Rectal smooth muscle tissue (tissue), 1 donor: ENCODE results near the gene PTPRZ1.

Experiments
- H3K27ac ChIP-seq: one replicate; pipeline ENCODE4 v1.7.0; 2013; ENCODE audit warnings: low read depth, low read length, inconsistent platforms
- H3K27me3 ChIP-seq: one replicate; pipeline ENCODE4 v1.7.0; 2013; ENCODE audit warnings: low read length; ENCODE audit not compliant: control insufficient read depth, insufficient read depth
- H3K36me3 ChIP-seq: one replicate; pipeline ENCODE4 v1.7.0; 2013; ENCODE audit warnings: low read length; ENCODE audit not compliant: control insufficient read depth, insufficient read depth
- H3K4me1 ChIP-seq: one replicate; pipeline ENCODE4 v1.7.0; 2013; ENCODE audit warnings: low read length; ENCODE audit not compliant: control insufficient read depth, insufficient read depth
- H3K4me3 ChIP-seq: one replicate; pipeline ENCODE4 v1.7.0; 2013; ENCODE audit warnings: low read length
- H3K9ac ChIP-seq: one replicate; pipeline ENCODE4 v1.7.0; 2013; ENCODE audit warnings: low read length

PTPRZ1 gene

DNA sequence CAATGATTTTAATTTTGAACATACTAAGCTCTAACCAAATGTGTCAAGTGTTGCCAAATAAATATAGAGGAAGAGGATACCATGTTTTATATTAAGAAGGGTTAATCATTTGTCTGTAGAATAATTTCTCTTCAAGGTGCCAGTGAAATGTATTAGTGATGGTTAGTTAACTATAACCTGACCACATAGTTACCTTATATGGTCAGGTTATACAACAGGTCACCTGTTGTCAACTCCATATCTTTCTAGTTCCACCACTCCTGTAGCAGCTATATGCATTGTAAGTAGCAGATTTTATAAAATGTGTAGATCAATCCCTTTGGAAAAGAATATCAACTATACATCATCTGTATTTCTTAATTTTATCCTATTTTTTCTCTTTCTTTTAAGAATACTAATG, 35.1 kb downstream of the PTPRZ1 start:
- H3K4me1 ChIP-seq = no peaks in the 10 kb centered on the region
- H3K9ac ChIP-seq = no peak overlapping the region
- H3K4me3 ChIP-seq = no peak overlapping the region
- no peak overlapping the region for H3K27ac ChIP-seq
- H3K36me3 ChIP-seq = no peaks in the 10 kb centered on the region
- no peaks in the 10 kb centered on the region for H3K27me3 ChIP-seq

DNA sequence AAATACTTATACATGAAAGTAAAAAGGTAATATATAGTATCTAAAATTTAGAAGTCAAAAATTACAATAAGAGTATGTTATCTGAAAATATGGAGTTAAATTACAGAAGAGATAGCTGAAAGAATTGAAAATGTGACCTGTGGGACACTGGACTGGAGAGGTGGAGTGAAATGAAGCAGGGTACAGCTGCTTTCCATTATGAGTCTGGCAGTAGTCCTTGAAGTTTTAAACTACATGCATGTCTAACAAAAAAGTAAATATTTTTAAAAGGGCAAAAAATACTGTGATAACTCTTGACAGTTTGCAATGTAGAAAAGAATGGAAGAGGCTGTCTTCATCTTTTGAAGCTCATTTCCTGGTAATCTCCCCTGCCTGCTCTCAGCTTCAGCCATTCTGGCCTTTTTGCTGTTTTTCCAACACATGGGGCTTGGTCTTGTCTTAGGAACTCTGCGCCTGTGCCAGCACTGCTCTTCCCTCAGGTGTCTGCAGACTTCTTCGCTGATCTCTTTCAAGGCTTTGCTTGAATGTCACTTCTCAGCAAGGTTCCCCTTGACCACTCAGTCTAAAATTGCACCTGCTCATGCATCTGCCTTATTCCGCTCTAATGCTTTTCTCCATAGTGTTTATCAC, 36.9 kb downstream of the PTPRZ1 start:
- Histone ChIP-seq H3K9ac (no peak overlapping the region), H3K27ac (no peak overlapping the region), H3K36me3 (no peaks in the 10 kb centered on the region), H3K4me3 (no peak overlapping the region), H3K27me3 (no peaks in the 10 kb centered on the region), H3K4me1 (no peaks in the 10 kb centered on the region)

DNA sequence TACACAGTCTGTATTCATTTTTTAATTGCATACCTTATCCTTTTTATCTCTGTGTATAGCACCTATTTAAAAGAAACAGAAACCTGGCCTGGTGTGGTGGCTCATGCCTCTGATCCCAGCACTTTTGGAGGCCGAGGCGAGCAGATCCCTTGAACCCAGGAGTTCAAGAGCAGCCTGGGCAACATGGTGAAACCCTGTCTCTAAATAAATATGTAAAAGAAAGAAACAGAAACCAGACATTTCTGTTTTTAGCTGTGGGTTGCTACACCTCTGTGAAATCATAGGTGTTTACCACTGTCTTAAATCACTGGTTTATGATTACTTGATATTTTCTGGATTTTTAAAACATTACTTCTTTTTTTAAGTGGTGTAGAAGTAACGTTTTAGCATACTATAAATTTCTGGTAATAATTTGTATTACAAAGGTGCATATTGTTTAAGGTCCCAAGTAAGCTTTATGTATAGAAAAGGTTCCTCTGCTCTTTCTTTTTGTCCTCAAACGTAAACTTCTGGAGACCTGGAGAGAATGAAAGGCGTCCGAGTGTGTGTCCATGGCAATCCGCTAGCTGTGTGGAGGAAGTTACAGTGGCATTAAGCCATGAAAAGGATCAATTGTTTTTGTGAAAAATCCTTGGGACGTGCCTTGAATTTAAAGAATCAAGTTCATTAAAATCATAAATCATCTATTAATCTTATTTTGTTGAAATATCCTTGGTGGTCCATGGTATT, 41.1 kb downstream of the PTPRZ1 start:
- H3K27ac ChIP-seq = no peak overlapping the region
- no peak overlapping the region for H3K4me3 ChIP-seq
- no peaks in the 10 kb centered on the region for H3K36me3 ChIP-seq
- no peaks in the 10 kb centered on the region for H3K27me3 ChIP-seq
- H3K9ac ChIP-seq = no peak overlapping the region
- H3K4me1 ChIP-seq = no peaks in the 10 kb centered on the region

DNA sequence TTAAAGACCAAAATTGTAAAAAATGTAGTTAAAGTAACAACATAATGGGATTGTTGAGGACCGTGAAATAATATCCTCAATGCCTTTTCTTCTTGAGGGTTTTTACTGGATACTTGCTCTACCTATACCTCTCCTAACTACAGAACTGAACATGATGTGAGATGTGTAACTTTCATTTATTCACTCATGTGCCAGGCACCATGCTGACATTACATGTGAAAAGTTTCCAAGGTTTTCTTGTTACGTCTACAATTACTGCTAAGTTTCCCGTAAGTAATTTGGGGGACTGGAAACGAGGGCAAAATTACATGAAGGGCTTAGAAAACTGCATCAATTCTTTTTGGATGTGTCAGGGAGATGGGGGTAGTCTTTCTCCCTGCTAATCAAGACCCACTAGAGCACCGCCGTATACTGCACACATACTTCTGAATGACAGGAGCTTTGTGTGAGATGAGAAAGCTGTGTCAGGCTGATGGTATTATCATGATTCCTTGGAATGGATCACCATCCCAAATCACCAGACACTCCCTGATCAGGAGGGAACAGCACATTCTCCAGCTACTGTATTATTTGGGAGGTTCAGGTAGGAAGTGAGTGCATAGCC, 41.8 kb downstream of the PTPRZ1 start:
- H3K9ac ChIP-seq = no peak overlapping the region

DNA sequence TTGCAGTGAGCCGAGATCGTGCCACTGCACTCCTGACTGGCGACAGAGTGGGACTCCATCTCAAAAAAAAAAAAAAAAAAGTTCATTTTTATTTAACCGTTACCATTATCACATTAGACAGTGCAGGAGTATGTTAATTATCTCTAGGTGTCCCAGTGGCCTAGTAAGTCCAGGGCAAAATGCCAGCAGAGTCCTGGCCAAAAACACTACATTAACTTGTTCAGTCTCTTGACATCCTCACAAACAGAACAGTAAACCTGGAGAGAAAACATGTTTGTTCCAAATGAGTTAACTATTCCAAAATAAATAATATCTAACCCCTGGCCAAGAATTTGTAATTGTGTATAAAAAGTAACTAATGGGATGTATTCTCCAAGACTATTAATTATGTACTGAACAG, 43.2 kb downstream of the PTPRZ1 start:
- Histone ChIP-seq H3K36me3 (no peaks in the 10 kb centered on the region), H3K9ac (no peak overlapping the region), H3K27ac (no peak overlapping the region), H3K4me3 (no peak overlapping the region), H3K4me1 (no peaks in the 10 kb centered on the region), H3K27me3 (no peaks in the 10 kb centered on the region)

More for the DNA sequence above, 41.8 kb downstream of the PTPRZ1 start:
- H3K36me3 ChIP-seq = no peaks in the 10 kb centered on the region
- H3K27me3 ChIP-seq = no peaks in the 10 kb centered on the region
- no peak overlapping the region for H3K4me3 ChIP-seq
- no peaks in the 10 kb centered on the region for H3K4me1 ChIP-seq
- no peak overlapping the region for H3K27ac ChIP-seq

DNA sequence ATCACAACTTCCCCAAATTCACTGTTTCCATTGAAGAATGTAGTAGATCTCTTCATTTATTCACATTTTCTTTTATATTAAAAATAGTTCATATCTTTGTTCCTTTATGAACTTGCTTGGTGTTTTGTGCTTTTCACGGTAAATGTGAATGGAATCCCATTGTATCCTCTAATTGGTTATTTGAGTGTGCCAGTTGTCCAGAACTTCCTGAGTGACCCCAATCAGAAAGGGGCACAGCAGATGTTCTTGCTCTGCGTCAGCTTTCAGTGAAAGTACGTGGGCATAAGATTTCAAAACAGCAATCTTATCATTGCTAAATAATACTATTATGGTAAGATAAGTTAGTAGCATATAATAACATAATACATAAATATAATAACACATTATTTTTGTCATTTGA, 47.0 kb downstream of the PTPRZ1 start:
- Histone ChIP-seq H3K4me3 (no peak overlapping the region), H3K27ac (no peak overlapping the region), H3K27me3 (no peaks in the 10 kb centered on the region), H3K9ac (no peak overlapping the region), H3K4me1 (no peaks in the 10 kb centered on the region), H3K36me3 (no peaks in the 10 kb centered on the region)

DNA sequence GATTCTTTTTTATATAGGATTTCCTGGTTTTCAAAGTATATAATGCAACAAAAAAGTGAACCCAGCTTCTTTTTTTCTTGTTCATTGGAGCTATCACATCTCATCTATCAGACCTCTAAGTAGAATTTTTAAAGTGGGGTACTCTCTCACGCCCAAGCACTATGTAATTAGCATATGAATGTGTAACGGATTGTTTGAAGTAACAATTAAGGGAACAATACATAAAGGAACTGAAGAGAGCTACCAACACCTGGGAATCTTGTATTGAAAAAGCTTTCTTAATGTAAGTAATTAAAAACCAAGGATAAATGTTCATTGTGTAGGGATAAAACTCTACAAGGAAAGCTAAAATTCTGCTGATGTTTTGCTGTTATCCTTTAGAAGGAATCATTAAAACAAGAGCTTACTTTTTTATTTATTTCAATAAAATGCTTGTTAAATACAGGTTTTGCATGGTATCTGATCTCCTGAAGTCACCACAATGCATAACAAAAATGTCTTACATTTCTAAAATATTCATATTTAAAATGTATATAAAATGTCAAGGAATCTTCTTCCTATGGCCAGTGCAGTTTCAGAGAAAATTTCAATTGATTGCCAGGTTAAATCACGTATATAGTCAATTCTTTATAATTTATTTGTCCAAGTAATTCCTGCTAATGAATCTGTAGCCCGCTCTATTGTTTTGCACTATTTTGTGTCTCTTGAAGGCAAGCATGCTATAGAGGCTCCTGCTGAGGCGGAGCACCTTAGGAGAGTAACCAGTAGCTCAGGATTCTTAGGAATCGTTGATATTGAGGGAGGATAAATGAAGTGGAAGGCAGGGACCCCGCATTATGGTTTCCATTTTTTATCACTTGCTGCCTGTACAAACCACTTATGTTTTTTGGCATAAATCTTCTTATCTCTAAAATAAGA, 51.6 kb downstream of the PTPRZ1 start:
- Histone ChIP-seq H3K27ac (no peak overlapping the region), H3K36me3 (no peaks in the 10 kb centered on the region), H3K4me1 (no peaks in the 10 kb centered on the region), H3K27me3 (no peaks in the 10 kb centered on the region), H3K9ac (no peak overlapping the region), H3K4me3 (no peak overlapping the region)

DNA sequence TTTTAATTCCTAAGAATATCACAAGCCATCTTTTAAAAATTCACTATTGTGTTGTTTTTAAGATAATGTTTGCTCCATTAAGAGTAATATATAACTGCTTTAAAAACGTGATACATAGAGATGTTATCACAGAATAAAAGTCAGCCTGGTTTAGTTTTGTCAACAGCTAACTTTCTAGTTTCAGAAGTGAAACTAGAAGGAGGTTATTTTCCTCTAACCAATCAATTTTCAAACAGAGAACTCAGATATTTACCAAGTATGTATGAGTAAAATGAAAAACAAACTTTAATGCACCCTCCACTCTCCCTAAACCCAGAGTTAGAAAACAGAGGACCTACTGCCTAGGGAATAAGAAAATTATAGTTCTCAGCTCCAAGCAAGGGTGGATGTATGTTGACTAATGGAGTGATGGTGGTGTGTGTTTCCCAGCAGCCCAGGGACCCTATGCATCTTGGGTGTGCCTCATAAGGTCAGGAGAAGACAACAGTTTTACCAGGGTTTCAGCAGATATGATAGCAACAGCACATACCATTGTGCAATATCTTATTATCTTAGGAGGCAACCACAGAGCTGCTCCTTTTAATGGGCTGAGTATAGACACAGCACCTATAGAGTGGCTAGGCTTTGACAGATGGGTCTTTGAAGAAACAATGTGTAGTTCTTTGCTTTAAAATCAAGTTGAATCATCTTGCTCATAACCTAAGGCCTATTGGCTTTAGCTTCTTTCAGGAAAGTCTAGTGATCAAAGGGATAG, 58.4 kb downstream of the PTPRZ1 start:
- Histone ChIP-seq H3K9ac (no peak overlapping the region), H3K27me3 (no peaks in the 10 kb centered on the region), H3K4me3 (no peak overlapping the region), H3K4me1 (no peaks in the 10 kb centered on the region), H3K36me3 (no peaks in the 10 kb centered on the region), H3K27ac (no peak overlapping the region)

DNA sequence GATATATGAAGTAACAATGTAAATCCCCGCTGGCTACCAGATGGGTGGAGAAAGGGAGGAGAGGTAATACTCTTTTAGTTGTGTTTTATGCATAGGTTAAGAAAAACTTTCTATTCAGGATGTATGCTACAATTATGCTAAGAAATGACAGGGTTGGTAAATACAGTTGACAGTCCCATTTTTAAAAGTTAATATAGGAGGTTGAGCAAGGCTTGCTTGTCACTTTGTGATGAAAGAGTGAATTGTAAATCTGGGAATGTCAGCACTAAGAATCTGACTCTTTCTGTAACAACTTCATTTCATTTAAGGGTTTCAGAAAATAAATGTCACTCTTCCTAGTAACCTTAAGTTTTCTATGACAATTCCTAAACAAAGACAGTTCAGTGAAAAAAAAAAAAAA, 59.8 kb downstream of the PTPRZ1 start:
- Histone ChIP-seq H3K27me3 (no peaks in the 10 kb centered on the region), H3K27ac (no peak overlapping the region), H3K4me1 (no peaks in the 10 kb centered on the region), H3K36me3 (no peaks in the 10 kb centered on the region), H3K9ac (no peak overlapping the region), H3K4me3 (no peak overlapping the region)

DNA sequence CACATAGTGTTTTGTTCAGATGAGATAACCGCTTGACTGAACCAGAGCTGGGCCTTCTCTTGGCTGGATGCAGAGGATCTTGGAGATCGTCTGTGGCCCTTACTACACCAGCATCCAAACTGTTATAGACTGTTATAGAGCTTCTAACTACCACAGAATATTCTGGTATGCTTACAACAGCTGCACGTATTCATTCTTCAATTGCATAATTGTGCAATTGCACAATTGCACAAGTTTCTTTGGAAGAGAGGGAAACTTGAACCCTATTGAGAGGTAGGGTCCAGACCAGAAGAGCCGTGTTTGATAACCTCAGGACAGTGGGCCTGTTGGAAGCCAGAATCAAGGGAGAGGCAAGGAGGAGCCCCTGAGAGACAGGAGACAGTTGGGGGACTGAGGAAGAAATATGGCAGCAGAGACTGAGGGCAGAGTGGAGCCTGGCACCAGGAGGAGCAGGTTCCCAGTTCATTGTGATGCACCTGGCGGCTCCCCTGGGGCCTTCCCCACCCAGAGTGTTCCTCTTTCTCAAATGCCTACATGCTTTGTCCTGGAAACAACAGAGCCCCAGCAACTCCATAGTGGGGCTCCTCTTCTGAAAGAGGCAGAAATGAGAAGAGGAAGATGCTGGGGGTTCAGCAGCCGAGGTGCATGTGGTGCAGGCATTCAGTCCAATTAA, 64.1 kb downstream of the PTPRZ1 start:
- H3K36me3 ChIP-seq = no peaks in the 10 kb centered on the region
- H3K27ac ChIP-seq = no peak overlapping the region
- H3K27me3 ChIP-seq = no peaks in the 10 kb centered on the region
- H3K9ac ChIP-seq = no peak overlapping the region
- no peak overlapping the region for H3K4me3 ChIP-seq
- no peaks in the 10 kb centered on the region for H3K4me1 ChIP-seq

DNA sequence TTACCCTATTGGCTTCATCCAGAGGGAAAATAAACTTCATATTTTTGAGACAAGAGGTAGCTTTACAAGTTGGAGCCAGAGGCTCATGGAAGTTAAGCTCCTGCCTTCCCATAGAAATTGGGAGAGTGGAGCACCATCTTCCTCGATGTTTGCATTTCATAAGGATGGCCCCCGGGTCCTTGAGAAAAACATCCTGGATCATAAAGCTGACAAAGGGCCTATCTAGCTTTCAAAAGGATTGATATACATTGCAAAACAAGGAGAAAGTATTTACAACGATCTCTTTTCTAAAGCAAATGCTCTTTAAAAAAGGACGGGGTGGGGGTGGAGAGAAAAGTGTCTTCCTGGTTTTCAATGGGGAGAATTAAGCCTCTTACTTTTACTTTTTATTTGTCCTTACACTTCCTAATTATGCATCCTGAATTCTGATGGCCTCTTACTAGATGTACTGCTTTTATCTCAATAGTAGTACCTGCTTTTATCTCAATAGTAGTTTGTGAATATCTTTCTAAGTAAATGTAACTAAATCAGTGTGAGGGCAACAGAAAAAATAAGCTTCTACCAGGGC, 65.6 kb downstream of the PTPRZ1 start:
- Histone ChIP-seq H3K27ac (no peak overlapping the region), H3K36me3 (no peaks in the 10 kb centered on the region), H3K4me1 (no peaks in the 10 kb centered on the region), H3K9ac (no peak overlapping the region), H3K4me3 (no peak overlapping the region), H3K27me3 (no peaks in the 10 kb centered on the region)
